H9 (cell line): ENCODE measurements around the gene RCOR2. TPM values are rescaled to one million over a fixed set of nuclear protein-coding genes. Genes with fewer than 3 reads are reported as not detected.
A peak's percentile ranks its signal among the peaks of the same experiment; 100 is the strongest.

ENCODE experiments used
- DNase-seq: peaks from one replicate; pipeline ENCODE4 v3.0.0-alpha.2; 2017
- H2AFZ ChIP-seq: one replicate; pipeline ENCODE4 v1.6.1; 2013; ENCODE audit warnings: mild to moderate bottlenecking, low read length, control low read depth, moderate library complexity
- H2AK5ac ChIP-seq: 2 replicates; pipeline ENCODE4 v1.6.1; 2013; ENCODE audit warnings: low read length, control low read depth, mixed read lengths; ENCODE audit not compliant: insufficient read length
- H2BK120ac ChIP-seq: one replicate; pipeline ENCODE4 v1.6.1; 2013; ENCODE audit warnings: low read depth, mild to moderate bottlenecking, low read length, control low read depth, inconsistent platforms; ENCODE audit not compliant: poor library complexity, severe bottlenecking
- H2BK12ac ChIP-seq: 2 replicates; pipeline ENCODE4 v1.6.1; 2013; ENCODE audit warnings: low read length, control low read depth, mixed read lengths, low read depth; ENCODE audit not compliant: insufficient read length
- H2BK15ac ChIP-seq: 2 replicates; pipeline ENCODE4 v1.6.1; 2013; ENCODE audit warnings: low read depth, low read length, control low read depth
- H2BK20ac ChIP-seq: one replicate; pipeline ENCODE4 v1.6.1; 2013; ENCODE audit warnings: low read depth, mild to moderate bottlenecking, low read length, control low read depth, inconsistent platforms; ENCODE audit not compliant: poor library complexity, severe bottlenecking
- H2BK5ac ChIP-seq: 2 replicates; pipeline ENCODE4 v1.6.1; 2013; ENCODE audit warnings: low read length, control low read depth, mixed read lengths; ENCODE audit not compliant: insufficient read length
- H3K14ac ChIP-seq: 2 replicates; pipeline ENCODE4 v1.6.1; 2013; ENCODE audit warnings: low read length, control low read depth; ENCODE audit not compliant: insufficient read depth
- H3K18ac ChIP-seq: 2 replicates; pipeline ENCODE4 v1.6.1; 2013; ENCODE audit warnings: low read depth, mild to moderate bottlenecking, mixed read lengths, low read length, control low read depth; ENCODE audit not compliant: insufficient read length
- H3K23ac ChIP-seq: 2 replicates; pipeline ENCODE4 v1.6.1; 2013; ENCODE audit warnings: low read length, control low read depth, mixed read lengths, low read depth; ENCODE audit not compliant: insufficient read length
- H3K23me2 ChIP-seq: 2 replicates; pipeline ENCODE4 v1.6.1; 2013; ENCODE audit warnings: low read depth, mild to moderate bottlenecking, mixed read lengths, low read length, control low read depth; ENCODE audit not compliant: insufficient read length, poor library complexity, severe bottlenecking
- H3K27ac ChIP-seq: 2 replicates; pipeline ENCODE4 v1.5.1; 2013; ENCODE audit warnings: low read length, control low read depth, mixed read lengths, low read depth; ENCODE audit not compliant: insufficient read length
- H3K27me3 ChIP-seq: 2 replicates; pipeline ENCODE4 v1.6.1; 2013; ENCODE audit warnings: low read length, control low read depth, inconsistent platforms; ENCODE audit not compliant: insufficient read depth
- H3K4ac ChIP-seq: 2 replicates; pipeline ENCODE4 v1.6.1; 2013; ENCODE audit warnings: low read depth, mild to moderate bottlenecking, control low read depth, inconsistent platforms, low read length, moderate library complexity
- H3K4me1 ChIP-seq: 2 replicates; pipeline ENCODE4 v1.6.1; 2013; ENCODE audit warnings: low read length, control low read depth, inconsistent platforms; ENCODE audit not compliant: insufficient read depth
- H3K4me2 ChIP-seq: 2 replicates; pipeline ENCODE4 v1.6.1; 2013; ENCODE audit warnings: low read length, control low read depth, mixed read lengths; ENCODE audit not compliant: insufficient read length, insufficient read depth
- H3K56ac ChIP-seq: 2 replicates; pipeline ENCODE4 v1.6.1; 2013; ENCODE audit warnings: low read depth, mild to moderate bottlenecking, mixed read lengths, low read length, control low read depth; ENCODE audit not compliant: insufficient read length
- H3K79me1 ChIP-seq: 2 replicates; pipeline ENCODE4 v1.6.1; 2013; ENCODE audit warnings: low read depth, mild to moderate bottlenecking, moderate library complexity, low read length, control low read depth, inconsistent platforms; ENCODE audit not compliant: insufficient read depth, poor library complexity, severe bottlenecking
- H3K79me2 ChIP-seq: 2 replicates; pipeline ENCODE4 v1.6.1; 2013; ENCODE audit warnings: low read length, control low read depth, inconsistent platforms; ENCODE audit not compliant: insufficient read depth
- H3K9ac ChIP-seq: 2 replicates; pipeline ENCODE4 v1.6.1; 2013; ENCODE audit warnings: low read length, control low read depth, mixed read lengths; ENCODE audit not compliant: insufficient read length; ENCODE audit errors: extremely low read depth
- H3K9me3 ChIP-seq: one replicate; pipeline ENCODE4 v1.6.1; 2013; ENCODE audit warnings: low read depth, low read length, inconsistent platforms; ENCODE audit not compliant: control insufficient read depth
- H3T11ph ChIP-seq: one replicate; pipeline ENCODE4 v1.6.1; 2013; ENCODE audit warnings: mild to moderate bottlenecking, low read length, control low read depth, inconsistent platforms
- H4K20me1 ChIP-seq: one replicate; pipeline ENCODE4 v1.6.1; 2013; ENCODE audit not compliant: control insufficient read depth, insufficient read length, insufficient read depth
- H4K5ac ChIP-seq: 2 replicates; pipeline ENCODE4 v1.6.1; 2013; ENCODE audit warnings: low read depth, mild to moderate bottlenecking, mixed read lengths, low read length, control low read depth; ENCODE audit not compliant: insufficient read length
- H4K8ac ChIP-seq: replicated peaks from 2 replicates; pipeline ENCODE4 v1.6.1; 2013; ENCODE audit warnings: low read length, control low read depth, mixed read lengths, low read depth; ENCODE audit not compliant: insufficient read length
- H4K91ac ChIP-seq: 2 replicates; pipeline ENCODE4 v1.6.1; 2013; ENCODE audit warnings: low read depth, mild to moderate bottlenecking, moderate library complexity, mixed read lengths, low read length, control low read depth; ENCODE audit not compliant: insufficient read length
- H3K27ac Mint-ChIP-seq, 3 experiments: 2 replicates in 2 of 3; 3 replicates in 1 of 3; pipeline ENCODE4 v1.8.0; 2020 to 2021; ENCODE audit warnings: mixed read lengths in 3 of 3, mild to moderate bottlenecking in 1 of 3, moderate library complexity in 1 of 3
- H3K27me3 Mint-ChIP-seq: 2 replicates; pipeline ENCODE4 v1.8.0; 2021; ENCODE audit warnings: low read depth, mild to moderate bottlenecking, moderate library complexity, mixed read lengths
- H3K36me3 Mint-ChIP-seq, 3 experiments: 2 replicates in 2 of 3; 3 replicates in 1 of 3; pipeline ENCODE4 v1.8.0; 2020 to 2021; ENCODE audit warnings: low read depth in 3 of 3, mixed read lengths in 3 of 3; ENCODE audit not compliant: insufficient read depth in 1 of 3
- H3K4me1 Mint-ChIP-seq, 2 experiments: 2 replicates each; pipeline ENCODE4 v1.8.0; 2020; ENCODE audit warnings: mixed read lengths in 2 of 2
- H3K4me3 Mint-ChIP-seq, 2 experiments: 2 replicates in 1 of 2; 3 replicates in 1 of 2; pipeline ENCODE4 v1.8.0; 2020 to 2021; ENCODE audit warnings: mild to moderate bottlenecking in 2 of 2, mixed read lengths in 2 of 2, moderate library complexity in 1 of 2
- H3K9me3 Mint-ChIP-seq, 2 experiments: 2 replicates in 1 of 2; 3 replicates in 1 of 2; pipeline ENCODE4 v1.8.0; 2020; ENCODE audit warnings: mild to moderate bottlenecking in 2 of 2, mixed read lengths in 2 of 2, moderate library complexity in 1 of 2
- WGBS: extraction: QIAGEN DNeasy Blood & Tissue Kit; methylation state at CpG from one replicate; pipeline ENCODE4 v1.1.7; 2013; ENCODE audit warnings: missing lambda C conversion rate, low lambda C conversion rate, mixed read lengths; ENCODE audit not compliant: insufficient read length; ENCODE audit errors: extremely low coverage; 5-methylcytosine and 5-hydroxymethylcytosine counted together
- total RNA-seq: library from RNA; stranded (reverse); gene quantifications from 2 replicates; pipeline ENCODE4 v1.2.1, GENCODE V29; 2021
- TF ChIP-seq, protein P1 (sequence below): fragments of 200-600 bp; sonication (generic); conservative IDR thresholded peaks from 3 replicates; pipeline ENCODE4 v1.8.0; 2021; ENCODE audit warnings: antibody characterized with exemption, mild to moderate bottlenecking

Gene RCOR2
- total RNA-seq, 1 experiment from 2014 or later = 118 TPM

- H3K27ac ChIP-seq = peak overlapping the region; percentile 63
- peak overlapping the region; percentile 9; the same call in 1 of the 2 replicates for H3K4ac ChIP-seq
- Mint-ChIP-seq H3K27ac (peak overlapping the region; percentile 97 to 100 (median 99)), H3K27me3 (peaks cover 15% of the 10 kb centered on the region), H3K4me1 (peaks cover 22 to 25% of the 10 kb centered on the region in 2 experiments), H3K9me3 (peaks cover 5% of the 10 kb centered on the region in 2 experiments; a peak in 4 of 5 replicates), H3K4me3 (peak overlapping the region; percentile 67 to 87), H3K36me3 (peaks cover 5 to 15% (median 7%) of the 10 kb centered on the region in 3 experiments)
- no peak overlapping the region for H2AK5ac ChIP-seq
- H2BK20ac ChIP-seq = no peak overlapping the region
- no peak overlapping the region for H4K8ac ChIP-seq
- DNase-seq = peak; percentile 96
- peak overlapping the region; percentile 10 for H4K91ac ChIP-seq
- no peak overlapping the region for H2BK120ac ChIP-seq
- no peak overlapping the region for H3K56ac ChIP-seq
- H4K20me1 ChIP-seq = no peaks in the 10 kb centered on the region
- no peak overlapping the region for H3T11ph ChIP-seq
- H3K4me1 ChIP-seq = peaks cover 3% of the 10 kb centered on the region
- peaks cover 5% of the 10 kb centered on the region; the same call in 1 of the 2 replicates for H3K79me2 ChIP-seq
- peak overlapping the region; percentile 83 for H3K18ac ChIP-seq
- H3K27me3 ChIP-seq = no peaks in the 10 kb centered on the region
- H3K23me2 ChIP-seq = peaks cover 33% of the 10 kb centered on the region
- H3K14ac ChIP-seq = peak overlapping the region; percentile 94
- H2BK12ac ChIP-seq = no peak overlapping the region
- H3K23ac ChIP-seq = no peak overlapping the region
- no peak overlapping the region for H2AFZ ChIP-seq
- peak overlapping the region; percentile 40 for H3K9ac ChIP-seq
- WGBS = no CpG with 5 or more reads among the region's 41 CpGs
- H4K5ac ChIP-seq = peak overlapping the region; percentile 3
- H2BK15ac ChIP-seq = no peak overlapping the region
- peak overlapping the region; percentile 67 for H3K4me2 ChIP-seq
- no peaks in the 10 kb centered on the region for H3K79me1 ChIP-seq
- no peaks in the 10 kb centered on the region for H3K9me3 ChIP-seq
- H2BK5ac ChIP-seq = no peak overlapping the region
- TF ChIP-seq, protein P1, sequence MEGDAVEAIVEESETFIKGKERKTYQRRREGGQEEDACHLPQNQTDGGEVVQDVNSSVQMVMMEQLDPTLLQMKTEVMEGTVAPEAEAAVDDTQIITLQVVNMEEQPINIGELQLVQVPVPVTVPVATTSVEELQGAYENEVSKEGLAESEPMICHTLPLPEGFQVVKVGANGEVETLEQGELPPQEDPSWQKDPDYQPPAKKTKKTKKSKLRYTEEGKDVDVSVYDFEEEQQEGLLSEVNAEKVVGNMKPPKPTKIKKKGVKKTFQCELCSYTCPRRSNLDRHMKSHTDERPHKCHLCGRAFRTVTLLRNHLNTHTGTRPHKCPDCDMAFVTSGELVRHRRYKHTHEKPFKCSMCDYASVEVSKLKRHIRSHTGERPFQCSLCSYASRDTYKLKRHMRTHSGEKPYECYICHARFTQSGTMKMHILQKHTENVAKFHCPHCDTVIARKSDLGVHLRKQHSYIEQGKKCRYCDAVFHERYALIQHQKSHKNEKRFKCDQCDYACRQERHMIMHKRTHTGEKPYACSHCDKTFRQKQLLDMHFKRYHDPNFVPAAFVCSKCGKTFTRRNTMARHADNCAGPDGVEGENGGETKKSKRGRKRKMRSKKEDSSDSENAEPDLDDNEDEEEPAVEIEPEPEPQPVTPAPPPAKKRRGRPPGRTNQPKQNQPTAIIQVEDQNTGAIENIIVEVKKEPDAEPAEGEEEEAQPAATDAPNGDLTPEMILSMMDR = no peak
Measured at GRCh38 chr11:63919267-63920125, 2.5 kb upstream of the RCOR2 start.
